GM19025 (cell line): Measurements from ENCODE around the gene C2CD3.
"Not testable (repeated sequence)": the region's sequence is repeated elsewhere in the genome, so short reads cannot be mapped to it uniquely, and the experiment has no call there.

Experiments
- ATAC-seq: cut with Tn5 transposase; IDR thresholded peaks from one replicate; pipeline ENCODE4 v1.9.1; 2021; ENCODE audit warnings: mild to moderate bottlenecking, low read depth, moderate library complexity; ENCODE audit not compliant: unreplicated experiment

The C2CD3 gene

DNA sequence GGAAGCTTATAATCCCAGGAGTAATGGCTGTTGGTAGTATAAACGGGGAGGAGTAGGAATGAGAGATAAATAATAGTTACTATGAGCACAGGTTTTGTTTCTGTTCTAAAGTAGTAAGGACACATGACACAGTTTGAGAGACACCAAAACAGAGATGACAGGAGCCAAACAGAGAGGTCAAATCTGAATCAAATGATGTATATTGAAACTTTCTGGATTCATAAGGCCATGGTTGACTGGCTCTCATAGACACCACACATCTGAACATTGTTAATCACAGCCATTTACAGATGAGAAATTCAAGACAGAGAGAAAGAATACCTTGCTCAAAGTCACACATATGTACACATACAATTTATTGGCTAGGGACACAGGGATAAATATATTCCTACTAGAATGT lies 98.5 kb downstream of the C2CD3 start:
- ATAC-seq = no peak

DNA sequence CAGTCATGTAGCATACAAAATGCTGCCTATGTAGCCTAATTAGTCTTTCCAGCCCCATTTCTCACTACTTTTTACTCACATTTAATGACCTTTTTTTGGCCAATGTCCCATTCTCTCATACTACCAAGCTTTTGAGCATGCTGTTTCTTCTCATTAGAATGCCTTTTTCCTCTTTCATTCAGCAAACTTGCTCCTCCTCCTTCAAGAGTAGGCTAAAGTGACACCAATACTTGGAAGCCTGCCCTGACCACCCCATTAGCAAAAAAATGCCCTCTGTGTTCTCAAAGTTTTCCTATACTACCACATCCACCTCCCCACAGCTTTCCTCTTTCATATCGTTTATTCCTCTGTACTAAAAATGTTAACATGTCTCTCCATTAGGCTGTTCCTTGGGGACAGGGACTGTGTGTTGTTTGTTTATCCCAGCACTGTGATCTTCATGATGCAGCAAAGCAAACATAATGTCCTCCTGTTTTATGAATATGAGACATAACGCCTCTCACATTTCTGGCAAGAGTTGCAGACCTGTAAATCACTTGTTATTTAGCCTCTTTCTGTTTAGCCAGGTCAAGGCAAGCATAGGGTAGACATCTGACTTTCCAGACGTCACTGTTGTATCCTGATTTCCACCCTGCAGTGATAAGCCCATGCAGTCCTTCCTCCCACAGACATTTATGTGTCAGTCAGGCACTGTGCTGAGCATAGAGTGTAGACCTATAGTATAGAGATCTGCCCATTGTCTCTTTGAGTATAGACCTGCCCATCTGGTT lies 99.9 kb downstream of the C2CD3 start:
- no peak for ATAC-seq

DNA sequence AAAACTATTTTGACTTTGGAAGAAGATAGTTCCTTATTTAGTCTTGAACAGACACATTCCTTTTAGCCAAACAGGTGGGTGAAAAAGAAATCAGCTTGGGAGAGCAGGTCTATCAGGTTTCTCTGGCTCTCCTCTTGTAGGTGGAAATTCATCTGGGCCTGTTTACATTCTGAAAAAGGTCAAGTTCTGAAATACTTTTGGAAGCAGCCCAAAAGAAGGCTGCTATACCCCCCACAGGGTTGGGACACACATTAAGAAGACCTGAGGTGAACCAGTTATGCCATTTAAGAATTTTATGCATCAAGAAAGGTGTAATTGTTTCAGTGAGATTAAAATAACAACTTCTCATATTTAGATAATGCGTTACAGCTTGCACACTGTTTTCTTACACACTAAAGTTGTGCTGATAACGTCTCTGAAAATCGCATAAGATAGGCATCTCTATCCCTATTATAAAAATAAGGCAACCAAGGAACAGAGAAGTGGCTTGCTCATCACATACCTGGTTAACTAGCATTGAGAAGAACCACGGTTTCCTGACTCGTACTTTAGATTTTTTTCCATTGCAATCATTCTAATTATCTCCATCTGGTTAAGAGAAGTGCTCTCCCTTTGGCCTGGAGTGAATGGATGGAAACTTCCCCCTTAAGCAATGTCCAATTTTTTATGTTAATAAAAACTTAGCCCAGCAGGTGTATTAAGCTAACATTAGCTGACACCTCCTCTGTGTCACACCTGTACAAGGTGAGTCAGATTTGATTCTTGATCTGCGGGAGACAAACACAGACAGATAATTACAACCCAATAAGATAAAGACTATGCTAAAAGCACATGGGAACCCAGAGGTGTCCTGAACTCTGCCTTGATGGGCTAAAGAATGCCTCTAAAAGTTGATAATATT lies 101.4 kb downstream of the C2CD3 start:
- ATAC-seq = no peak

DNA sequence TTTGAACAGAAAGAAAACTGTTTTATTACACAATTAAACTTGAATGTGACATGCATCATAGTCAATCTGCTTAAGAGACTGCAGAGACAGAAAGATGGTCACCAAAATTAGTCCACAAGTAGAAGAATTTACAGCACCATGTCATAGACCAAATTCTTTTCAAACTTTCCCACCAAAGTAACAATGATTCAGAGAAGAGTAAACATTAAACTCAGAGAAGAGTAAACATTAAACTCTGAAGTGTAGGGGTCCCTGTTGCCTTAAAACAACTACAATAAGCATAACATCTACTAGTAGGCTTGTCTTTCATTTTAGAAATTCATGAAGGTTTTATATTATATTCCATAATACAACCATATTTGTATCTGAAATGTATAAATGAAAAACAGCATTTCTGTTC lies 104.1 kb downstream of the C2CD3 start:
- ATAC-seq = not testable (repeated sequence)

DNA sequence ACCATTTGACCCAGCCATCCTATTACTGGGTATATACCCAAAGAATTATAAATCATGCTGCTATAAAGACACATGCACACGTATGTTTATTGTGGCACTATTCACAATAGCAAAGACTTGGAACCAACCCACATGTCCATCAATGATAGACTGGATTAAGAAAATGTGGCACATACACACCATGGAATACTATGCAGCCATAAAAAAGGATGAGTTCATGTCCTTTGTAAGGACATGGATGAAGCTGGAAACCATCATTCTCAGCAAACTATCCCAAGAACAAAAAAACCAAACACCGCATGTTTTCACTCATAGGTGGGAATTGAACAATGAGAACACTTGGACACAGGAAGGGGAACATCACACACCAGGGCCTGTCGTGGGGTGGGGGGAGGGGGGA lies 105.3 kb downstream of the C2CD3 start:
- ATAC-seq = not testable (repeated sequence)

DNA sequence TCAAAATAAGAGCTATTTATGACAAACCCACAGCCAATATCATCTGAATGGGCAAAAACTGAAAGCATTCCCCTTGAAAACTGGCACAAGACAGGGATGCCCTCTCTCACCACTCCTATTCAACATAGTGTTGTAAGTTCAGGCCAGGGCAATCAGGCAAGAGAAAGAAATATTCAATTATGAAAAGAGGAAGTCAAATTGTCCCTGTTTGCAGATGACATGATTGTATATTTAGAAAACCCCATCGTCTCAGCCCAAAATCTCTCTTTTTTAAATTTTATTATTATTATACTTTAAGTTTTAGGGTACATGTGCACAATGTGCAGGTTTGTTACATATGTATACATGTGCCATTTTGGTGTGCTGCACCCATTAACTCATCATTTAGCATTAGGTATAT lies 107.2 kb downstream of the C2CD3 start:
- not testable (repeated sequence) for ATAC-seq

DNA sequence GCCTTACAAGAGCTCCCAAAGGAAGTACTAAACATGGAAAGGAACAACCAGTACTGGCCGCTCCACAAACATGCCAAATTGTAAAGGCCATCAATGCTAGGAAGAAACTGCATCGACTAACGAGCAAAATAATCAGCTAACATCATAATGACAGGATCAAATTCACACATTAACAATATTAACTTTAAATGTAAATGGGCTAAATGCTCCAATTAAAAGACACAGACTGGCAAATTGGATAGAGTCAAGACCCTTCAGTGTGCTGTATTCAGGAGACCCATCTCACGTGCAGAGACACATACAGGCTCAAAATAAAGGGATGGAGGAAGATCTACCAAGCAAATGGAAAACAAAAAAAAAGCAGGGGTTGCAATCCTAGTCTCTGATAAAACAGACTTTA lies 109.2 kb downstream of the C2CD3 start:
- ATAC-seq = not testable (repeated sequence)

DNA sequence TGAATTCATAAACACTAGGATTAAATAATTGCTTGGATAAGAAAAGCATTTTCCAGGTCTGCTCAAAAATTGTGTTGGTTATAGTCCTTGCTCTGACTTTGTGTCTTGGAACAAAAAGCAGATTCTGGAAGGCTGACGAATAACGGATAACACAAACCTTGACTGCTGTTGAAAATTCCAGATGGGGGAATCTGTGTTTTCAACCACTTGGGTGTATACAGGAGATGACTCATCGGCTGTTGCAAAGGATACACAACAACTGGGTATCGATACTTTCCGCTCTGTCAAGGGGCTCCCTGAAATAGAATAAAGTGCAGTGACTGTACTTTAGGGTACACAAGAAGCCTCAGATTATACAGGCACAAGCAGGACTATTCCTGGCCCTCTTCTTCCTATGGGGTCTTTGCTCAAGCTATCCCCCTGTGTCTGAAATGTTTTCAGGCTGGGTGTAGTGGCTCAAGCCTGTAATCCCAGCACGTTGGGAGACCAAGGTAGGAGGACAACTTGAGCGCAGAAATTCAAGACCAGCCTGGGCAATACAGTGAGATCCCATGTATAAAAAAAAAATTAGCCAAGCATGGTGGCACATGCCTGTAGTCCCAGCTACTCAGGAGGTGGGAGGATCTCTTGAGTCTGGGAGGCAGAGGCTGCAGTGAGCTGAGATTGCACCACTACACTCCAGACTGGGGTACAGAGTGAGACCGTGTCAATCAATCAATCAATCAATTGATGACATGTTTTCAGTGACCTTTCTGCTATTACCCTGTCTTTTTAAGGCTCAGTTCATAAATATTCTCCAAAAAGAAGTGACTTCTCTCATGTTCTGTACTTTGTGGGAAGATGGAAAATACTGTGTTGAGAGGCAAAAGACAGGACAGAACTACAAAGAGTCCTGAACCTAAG lies 113.3 kb downstream of the C2CD3 start:
- ATAC-seq = no peak

DNA sequence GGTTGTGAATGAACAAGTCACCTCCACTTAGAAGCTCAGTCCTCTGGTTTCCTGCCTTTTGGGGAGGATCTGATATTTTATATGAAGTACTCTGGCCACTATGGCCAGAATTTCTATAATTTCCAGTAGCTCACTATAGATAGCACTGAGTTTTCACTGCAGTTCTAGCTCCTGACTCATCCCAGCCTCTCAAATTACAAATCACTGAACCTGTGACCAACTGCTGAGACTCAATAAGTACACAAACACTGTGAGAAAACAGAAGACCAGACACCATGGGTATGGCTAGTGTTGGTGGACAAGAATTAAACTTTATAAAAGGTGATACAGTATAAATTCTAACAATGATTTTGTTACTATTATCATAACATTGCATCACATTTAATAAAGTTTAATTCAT lies 114.9 kb downstream of the C2CD3 start:
- no peak for ATAC-seq

DNA sequence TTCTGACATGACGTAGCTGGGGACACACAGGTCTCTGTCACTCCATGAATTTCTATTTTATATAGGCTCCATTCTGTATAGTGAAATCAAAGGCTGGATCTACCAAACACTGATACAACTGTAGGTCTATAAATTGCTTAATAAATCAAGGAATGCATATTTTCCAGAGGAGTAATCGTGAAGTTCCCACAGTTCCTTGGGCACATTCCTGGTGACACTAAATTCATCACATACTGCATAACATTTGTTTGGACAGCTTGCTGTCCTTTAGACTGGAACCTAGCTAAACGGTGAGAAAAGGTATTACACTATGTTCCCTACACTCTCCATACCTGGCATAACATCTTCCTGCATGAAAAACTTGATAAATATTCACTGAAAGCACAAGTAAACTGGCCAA lies 120.3 kb downstream of the C2CD3 start:
- ATAC-seq = no peak

DNA sequence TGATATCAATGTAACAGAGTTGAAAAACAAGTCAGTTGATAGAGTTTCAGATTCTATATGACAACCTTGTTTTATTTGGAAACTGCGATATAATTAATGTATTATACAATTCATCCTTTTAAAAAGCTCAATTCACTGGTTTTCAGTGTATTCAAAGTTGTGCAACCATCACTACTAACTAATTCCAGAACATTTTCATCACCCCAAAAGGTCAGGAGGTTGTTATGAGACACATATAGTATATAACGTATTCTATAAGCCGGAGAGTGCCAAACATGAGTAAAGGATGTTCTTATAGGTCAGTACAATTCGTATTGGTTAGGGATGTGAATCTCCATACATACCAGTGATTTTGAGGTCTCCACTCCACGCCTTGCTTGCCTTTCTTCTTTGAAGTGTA lies 121.8 kb downstream of the C2CD3 start:
- no peak for ATAC-seq

DNA sequence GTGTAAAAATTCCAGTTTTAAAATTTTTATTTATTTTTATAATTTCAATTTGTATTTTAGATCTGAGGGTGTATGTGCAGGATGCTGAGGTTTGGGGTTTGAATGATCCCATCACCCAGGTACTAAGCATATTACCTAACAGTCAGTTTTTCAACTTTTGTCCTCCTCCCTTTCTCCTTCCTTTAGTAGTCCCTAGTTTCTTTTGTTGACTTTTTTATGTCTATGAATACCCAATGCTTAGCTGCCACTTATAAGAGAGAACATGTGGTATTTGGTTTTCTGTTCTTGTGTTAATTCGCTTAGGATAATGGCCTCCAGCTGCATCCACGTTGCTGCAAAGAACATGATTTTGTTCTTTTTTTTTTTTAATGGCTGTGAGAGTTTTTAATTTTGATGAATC lies 126.3 kb downstream of the C2CD3 start:
- no peak for ATAC-seq

DNA sequence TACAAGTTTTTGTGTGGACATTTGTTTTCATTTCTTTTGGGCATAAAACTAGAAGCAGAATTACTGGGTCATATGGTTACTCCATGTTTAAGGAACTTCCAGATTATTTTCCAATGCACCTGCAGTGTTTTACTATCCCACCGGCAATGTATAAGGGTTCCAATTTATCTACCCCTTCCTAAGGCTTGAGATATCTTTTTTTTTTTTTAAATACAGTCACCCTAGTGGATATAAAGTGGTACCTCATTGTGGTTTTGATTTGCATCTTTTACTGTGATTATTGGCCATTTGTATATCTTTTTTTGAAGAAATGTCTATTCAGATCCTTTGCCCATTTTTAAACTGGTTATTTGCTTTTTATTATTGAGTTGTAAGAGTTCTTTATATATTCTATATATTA lies 127.4 kb downstream of the C2CD3 start:
- no peak for ATAC-seq

DNA sequence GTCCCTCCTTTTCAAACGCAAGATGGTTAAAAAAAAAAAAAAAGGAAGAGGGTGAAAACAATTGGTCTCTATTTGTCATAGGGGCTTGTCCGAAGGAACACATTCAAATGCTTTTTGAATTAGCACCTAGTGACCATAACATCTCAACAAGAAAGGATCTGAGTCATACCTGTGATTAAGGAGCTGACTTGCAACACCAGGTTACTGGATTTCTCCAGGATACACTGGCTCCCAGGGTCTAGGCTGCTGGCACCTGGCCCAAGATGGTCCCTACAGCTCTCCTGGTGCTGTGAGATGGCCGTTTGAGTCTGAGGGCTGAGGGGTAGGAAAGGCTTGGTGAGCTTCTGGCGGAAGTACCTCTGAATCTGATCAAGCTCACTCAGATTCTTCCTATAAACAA lies 133.5 kb downstream of the C2CD3 start:
- no peak for ATAC-seq

DNA sequence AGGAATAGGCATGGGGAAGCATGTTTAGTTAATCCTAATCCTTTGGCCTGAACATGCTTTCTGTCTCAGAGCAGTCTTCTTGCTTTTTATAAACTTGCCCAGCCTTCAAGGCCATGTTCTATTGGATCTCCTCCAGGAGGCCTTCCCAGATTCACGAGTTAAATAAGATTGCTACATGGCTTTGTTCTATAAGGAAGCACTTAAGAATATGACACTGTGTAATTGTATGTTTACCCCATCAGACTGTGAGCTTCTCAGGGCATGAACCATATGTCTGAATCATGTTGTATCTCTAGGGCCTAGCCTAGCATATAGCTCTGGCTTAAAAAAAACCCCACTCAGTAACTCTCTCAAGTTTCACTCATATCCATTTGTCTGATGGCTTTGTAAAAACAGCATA lies 135.5 kb downstream of the C2CD3 start:
- ATAC-seq = no peak

DNA sequence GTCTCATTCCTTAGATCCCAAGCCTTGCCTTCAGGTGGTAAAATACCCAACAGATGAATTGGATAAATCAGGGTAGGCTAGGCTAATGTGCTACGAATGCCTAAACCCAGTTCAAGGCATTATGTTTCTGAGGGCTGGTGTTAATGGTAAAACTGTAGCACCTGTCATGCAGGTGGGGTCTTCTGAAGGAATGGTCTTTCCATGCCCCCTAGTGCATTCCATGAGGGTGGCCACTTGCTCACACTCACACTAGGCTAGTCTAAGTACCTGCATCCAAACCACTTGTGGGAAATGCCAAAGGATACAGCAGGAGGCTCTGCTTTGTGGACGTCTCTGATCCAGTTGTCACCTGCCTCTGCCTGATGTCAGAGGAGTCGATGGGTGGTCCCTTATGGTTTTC lies 137.8 kb downstream of the C2CD3 start:
- no peak for ATAC-seq

DNA sequence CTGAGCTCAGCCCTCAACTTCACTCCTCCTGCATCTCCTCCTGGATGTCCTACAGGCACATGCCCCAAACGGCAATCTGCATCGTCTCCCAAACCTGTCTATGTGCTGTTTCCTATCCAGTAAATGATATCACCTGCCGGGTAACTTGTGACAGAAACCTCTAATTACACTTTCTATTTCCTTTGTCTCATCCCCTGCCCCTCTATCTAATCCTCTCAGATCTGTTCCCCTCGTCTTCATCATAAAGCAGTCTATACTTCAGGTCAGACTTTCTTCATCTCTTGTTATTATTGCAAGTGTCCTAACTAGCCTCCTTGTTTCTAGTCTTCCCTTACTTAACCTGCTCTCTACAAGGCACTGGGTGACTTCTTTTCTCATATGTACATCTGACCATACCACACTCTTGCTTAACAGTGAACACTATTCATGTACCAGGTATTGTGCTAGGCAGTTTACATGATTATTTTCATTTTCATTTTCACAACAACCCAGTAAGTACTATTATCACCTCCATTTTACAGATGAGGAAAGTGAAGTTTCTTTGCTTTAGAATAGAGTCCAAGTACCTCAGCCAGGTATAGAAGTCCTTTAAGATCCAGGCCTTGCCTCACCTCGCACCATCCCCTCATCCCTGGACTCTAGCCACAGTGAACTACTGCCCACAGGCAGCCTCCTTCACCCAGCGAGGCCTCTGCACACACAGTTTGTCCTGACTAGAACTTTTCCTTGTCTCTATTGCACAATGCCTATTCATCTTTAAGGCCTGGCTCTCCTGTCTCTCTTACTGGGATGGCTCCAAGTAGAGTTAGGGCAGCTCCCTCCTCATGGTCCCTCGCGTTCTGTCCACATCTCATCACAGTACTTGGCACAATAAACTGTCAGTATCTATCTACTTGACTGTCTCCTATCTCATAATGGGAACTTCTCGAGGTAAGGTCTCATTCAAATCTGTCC lies 139.8 kb downstream of the C2CD3 start:
- no peak for ATAC-seq

DNA sequence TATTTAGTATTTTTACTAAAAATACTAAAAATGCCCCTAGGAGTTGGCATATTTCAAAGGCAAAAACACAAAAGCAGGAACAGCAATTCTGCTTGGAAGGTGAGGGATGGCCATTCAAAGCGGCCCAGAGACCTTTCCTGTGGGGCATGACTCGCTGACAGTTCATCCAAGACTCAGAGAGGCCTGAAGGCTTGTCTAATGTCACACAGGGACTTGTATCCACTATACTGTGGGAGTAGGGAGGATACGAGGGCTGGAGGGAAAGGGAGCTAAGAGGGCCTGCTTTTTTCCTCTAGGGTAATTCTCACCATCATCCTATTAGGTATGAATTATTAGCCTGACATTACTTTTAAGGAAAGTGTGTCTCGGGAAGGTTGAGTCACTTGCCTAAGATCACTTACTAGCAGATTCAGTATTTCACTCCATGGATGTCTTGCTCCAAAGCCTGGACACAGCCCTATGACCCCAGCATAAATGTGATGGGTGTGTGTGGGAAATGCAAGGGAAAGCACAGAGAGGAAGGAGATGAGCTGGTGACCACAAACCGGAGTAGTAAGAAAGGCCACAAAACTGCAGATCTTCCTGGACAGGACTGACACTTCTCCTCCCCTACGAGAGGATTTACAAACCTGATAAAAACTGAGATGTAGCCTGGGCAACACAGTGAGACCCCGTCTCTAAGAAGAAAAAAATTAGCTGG lies 145.2 kb downstream of the C2CD3 start:
- ATAC-seq = no peak
